ENCODE data around the gene JUP.
"Not testable (repeated sequence)": the region's sequence is repeated elsewhere in the genome, so short reads cannot be mapped to it uniquely, and the experiment has no call there.

Gene JUP

DNA sequence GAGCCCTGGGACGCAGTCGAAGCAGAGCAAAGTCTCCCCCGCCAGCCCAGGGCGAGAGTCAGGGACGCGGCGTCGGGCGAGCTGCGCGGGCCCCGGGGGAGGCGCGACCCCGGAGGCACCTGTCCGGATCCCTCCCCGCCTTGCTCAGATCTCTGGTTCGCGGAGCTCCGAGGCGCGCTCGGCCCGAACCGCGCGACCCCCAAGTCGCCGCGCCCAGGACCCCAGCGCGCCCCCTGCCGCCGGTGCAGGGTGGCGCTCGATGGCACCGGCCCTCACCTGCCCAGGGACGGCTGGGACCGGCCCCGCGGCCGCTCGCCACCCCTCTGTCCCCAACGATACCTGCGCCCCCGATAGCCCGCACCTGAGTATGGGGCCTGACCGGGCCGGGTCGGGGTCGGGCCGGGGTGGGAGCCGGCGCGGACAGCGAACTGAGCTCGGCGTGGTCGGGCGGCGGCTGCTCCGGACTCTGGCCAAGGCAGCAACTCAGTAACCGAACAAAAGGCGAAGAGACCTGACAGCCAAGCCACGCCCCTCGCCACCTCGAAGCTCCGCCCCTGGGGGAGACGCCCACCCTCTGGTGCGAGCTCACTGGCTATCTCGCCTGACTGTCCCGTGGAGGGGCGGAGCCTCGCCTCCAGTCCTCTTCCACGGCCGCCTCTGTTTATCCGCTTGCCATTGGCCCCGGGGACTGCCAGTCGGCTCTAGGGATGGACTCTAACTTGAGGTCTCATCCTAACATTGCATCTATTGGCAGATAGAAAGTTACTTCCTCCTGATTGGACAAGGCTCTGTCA is at the start of gene JUP:
JUP (minus strand) TSS at position 485 of the 794 bp plus-strand sequence. CDS start 14,857 bp downstream, outside the sequence.
- peak; percentile 84 to 90 (median 86) for DNase-seq

DNA sequence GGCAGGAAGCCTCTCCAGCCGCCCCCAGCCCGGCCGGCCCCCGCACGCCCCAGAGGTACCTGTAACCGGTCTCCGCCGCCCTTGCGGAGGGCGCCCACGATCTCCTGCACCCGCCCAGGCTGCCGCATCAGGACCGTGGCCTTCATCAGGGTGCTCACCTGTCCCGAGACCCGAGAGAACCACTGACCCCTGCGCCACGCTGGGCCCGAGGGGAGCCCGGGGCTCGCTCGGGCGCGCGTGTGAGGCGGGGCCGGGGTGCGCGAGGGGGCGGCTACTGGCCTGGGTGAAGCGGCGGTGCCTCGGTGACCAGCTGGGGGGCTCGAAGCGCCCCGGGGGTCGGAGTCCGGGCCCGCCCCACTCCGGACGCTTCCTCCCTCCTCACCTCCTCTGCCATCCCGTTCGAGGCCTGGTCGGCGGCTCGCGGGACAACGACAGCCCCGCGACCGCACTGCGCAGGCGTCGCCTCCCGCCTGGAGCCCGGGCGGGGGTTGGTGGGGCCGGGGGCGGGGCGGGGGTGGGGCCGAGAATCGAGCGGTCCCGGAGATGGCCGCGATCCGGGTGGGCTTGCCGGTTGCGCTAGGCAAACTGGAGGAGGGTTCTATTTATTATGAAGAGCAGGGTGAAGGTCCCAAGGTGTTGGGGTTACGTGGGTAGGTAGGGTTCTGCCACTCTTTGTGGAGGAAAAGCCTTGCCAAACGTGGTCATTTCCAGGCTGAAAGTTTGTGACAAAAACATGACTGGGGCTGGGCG is 49.5 kb upstream of the JUP start, which contains the start of gene NT5C3B:
NT5C3B (minus strand) TSS at position 433 of the 750 bp plus-strand sequence; CDS start at position 394, 39 bp downstream.
- DNase-seq, result peak; percentile 22 to 60 (median 46)

GRCh38 chr17:41835214-41835799 is 48.8 kb upstream of the JUP start:
- no peak for DNase-seq

- DNase-seq, result not testable (repeated sequence)
Observed at GRCh38 chr17:41829961-41830360, 43.5 kb upstream of the JUP start.

DNA sequence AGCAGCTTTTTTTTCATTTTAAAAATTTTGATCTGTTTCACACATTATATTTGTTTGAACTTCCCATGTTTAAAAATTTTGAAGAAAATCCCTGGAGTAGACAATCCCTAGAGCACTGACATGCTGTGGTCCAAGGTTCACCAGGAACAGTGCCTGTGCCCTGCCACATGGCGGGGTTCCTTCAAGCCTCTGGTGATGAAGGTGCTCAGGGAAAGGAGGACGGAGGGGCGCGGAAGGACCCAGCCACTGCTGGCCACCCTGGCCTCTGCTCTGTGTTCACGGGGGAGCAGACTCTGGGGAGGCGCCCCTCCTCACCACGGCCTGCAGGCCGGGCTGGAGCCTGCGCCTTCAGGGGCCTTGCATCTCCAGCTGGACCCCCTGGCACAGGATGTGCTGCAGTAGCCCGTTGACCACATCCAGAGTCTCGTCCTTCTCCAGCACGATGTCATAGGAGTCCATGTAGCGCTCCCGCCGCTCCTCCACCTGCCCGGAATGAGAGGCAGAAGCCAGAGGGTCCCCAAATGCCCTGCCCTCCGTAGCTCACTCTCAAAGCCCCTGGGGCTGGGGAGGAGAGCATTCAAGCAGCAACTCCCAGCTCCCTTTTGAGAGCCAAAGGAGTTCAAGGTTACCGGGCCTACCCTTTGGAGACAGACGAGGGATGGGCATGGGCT is 38.8 kb upstream of the JUP start:
- DNase-seq, result no peak

- DNase-seq, result no peak
Observed at GRCh38 chr17:41824086-41824485, 37.6 kb upstream of the JUP start.

GRCh38 chr17:41823580-41823979 is 37.1 kb upstream of the JUP start:
- no peak for DNase-seq

DNA sequence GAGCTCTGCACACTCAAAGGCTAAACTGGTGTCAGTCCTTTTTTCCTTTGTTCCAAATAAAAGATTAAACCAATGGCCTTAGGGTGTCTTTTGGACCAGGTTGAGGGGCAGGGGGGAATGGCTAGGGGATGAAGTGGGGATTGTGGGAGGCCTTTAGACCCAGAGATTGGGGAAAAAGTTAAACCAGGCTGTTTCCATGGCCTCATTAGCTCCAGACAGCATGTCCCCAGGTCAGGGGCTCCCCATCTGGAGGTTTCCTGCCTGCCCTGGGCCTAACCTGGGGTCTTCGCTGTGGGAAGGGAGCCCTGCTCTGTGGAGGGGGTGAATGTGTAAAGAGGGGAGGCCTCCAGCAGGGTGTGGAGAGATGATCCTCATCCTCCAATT is 36.6 kb upstream of the JUP start:
- no peak for DNase-seq

DNA sequence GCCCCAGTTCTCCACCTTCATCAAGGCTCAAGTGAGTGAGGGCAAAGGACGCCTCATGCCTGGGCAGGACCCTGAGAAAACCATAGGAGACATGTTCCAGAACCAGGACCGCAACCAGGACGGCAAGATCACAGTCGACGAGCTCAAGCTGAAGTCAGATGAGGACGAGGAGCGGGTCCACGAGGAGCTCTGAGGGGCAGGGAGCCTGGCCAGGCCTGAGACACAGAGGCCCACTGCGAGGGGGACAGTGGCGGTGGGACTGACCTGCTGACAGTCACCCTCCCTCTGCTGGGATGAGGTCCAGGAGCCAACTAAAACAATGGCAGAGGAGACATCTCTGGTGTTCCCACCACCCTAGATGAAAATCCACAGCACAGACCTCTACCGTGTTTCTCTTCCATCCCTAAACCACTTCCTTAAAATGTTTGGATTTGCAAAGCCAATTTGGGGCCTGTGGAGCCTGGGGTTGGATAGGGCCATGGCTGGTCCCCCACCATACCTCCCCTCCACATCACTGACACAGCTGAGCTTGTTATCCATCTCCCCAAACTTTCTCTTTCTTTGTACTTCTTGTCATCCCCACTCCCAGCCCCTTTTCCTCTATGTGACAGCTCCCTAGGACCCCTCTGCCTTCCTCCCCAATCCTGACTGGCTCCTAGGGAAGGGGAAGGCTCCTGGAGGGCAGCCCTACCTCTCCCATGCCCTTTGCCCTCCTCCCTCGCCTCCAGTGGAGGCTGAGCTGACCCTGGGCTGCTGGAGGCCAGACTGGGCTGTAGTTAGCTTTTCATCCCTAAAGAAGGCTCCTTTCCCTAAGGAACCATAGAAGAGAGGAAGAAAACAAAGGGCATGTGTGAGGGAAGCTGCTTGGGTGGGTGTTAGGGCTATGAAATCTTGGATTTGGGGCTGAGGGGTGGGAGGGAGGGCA is 36.0 kb upstream of the JUP start:
- no peak for DNase-seq

DNA sequence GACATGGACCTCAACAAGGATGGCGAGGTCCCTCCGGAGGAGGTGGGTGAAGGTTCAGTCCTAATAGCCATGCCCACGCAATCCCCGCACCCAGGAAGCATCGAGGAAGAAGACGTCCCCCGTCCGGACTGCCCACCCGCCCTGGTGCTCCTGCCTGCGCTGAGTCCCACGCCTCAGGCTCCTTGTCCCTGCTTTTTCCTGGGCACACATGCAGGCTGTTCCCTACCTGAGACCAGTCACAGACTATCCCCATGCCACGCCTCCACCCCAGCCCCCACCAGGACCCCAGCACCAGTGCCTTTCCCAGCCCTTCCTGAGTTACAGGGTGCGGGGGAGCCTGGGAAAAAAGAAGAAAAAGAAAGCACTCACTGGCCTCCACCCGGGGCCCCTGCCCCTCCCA is 35.3 kb upstream of the JUP start:
- no peak for DNase-seq

GRCh38 chr17:41818024-41818423 is 31.5 kb upstream of the JUP start:
- no peak for DNase-seq

- no peak for DNase-seq
Observed at GRCh38 chr17:41816637-41817320, 30.3 kb upstream of the JUP start.

- no peak for DNase-seq
Observed at GRCh38 chr17:41814195-41814594, 27.7 kb upstream of the JUP start.

- DNase-seq, result no peak
Observed at GRCh38 chr17:41813699-41814124, 27.2 kb upstream of the JUP start.

GRCh38 chr17:41813152-41813680 is 26.7 kb upstream of the JUP start:
- no peak for DNase-seq

GRCh38 chr17:41812381-41813151 is 26.1 kb upstream of the JUP start, which contains the start of gene FKBP10:
Gene FKBP10 (plus strand): TSS chr17:41813004. CDS start chr17:41813035, 31 bp downstream.
- peak in 4 of 6 experiments; percentile 13 to 67 (median 43) for DNase-seq

DNA sequence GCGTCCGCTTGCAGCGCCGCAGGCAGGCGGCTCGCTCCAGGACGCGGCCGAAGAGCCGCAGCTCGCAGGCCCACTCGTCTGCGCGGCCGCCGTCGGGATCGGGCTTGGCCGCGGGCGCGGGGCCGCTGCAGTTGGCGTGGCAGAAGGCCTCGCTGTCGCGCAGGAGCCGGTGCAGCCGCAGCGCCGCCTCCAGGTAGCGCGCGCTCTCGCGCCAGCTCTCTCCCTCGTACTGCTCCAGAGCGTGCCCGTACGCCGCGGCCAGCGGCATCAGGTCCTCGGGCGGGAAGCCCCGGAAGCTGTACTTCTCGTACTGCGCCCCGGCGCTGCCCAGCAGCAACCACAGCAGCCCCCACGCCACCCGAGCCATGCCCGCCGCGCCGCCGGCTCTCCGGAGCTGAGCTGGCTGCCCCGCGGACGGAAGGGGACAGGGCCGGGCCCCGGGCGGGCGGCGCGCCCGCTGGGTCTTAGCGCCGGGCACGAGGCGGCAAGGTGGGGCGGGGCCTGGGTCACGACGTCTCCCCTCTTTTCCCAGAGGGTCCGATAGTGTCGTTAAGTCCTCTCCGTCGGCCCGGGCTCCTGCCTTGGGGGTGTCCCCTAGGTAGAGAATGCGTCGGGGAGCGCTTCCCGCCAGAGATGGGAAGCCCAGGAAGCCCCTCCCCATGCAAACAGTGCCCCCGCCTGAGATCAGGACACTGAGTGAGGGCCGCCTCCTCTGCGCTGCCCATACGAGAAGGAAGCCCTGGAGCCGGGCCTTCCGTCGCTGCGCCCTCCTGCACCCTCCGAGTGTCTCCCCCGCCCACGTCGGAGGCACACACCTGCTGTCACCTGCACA is 25.3 kb upstream of the JUP start, which contains the start of gene P3H4:
P3H4 (minus strand) TSS at position 401 of the 832 bp plus-strand sequence; CDS start at position 367, 34 bp downstream.
- peak; percentile 50 to 81 (median 73) for DNase-seq

GRCh38 chr17:41810659-41811548 is 24.4 kb upstream of the JUP start:
- DNase-seq, result peak in 4 of 6 experiments; percentile 37 to 79 (median 63)

Measured in stimulated activated naive CD4-positive, alpha-beta T cell (primary cell).